Adrenal gland (tissue), 12 donors: ENCODE results near the gene NCEH1. TPM values are rescaled to one million over a fixed set of nuclear protein-coding genes. Genes with fewer than 3 reads are reported as not detected.
A peak's percentile ranks its signal among the peaks of the same experiment; 100 is the strongest.

ENCODE experiments used
- DNase-seq, 7 donors: peaks; one replicate each; pipeline ENCODE4 v3.0.0-alpha.2; 2019 to 2020
- H3K27ac ChIP-seq, 5 donors: fragments of 200-600 bp; sonication (generic) in 4 of 5; 1 replicate in 3 of 5; 2 replicates in 2 of 5; pipeline versions ENCODE4 v1.5.1 to v1.8.0; 2016 to 2020; ENCODE audit warnings: mild to moderate bottlenecking in 1 of 5
- H3K27me3 ChIP-seq: fragments of 200-600 bp; 2 replicates; pipeline ENCODE4 v1.8.0; 2021
- H3K36me3 ChIP-seq, 2 donors: fragments of 200-600 bp; replicated peaks in 1 of 2; 1 replicate in 1 of 2; 2 replicates in 1 of 2; pipeline versions ENCODE4 v1.5.1 to v1.8.0; 2018 to 2022
- H3K4me1 ChIP-seq, 2 donors: fragments of 200-600 bp; replicated peaks in 1 of 2; 1 replicate in 1 of 2; 2 replicates in 1 of 2; pipeline versions ENCODE4 v1.5.1 to v1.8.0; 2018 to 2021
- H3K4me3 ChIP-seq, 4 donors: fragments of 200-600 bp; sonication (generic) in 3 of 4; one replicate each; pipeline ENCODE4 v1.5.1; 2016 to 2018
- H3K9me3 ChIP-seq, 3 donors: fragments of 200-600 bp; sonication (generic) in 1 of 3; replicated peaks in 1 of 3; 1 replicate in 2 of 3; 2 replicates in 1 of 3; pipeline versions ENCODE4 v1.5.1 to v1.8.0; 2016 to 2021
- POLR2A ChIP-seq, 2 donors: fragments of 450-650 bp; IDR thresholded peaks; one replicate each; pipeline ENCODE4 v1.6.1; 2017; ENCODE audit warnings: antibody characterized with exemption in 2 of 2, mild to moderate bottlenecking in 2 of 2, moderate library complexity in 1 of 2
- WGBS, 4 donors: extraction: QIAGEN DNeasy Blood & Tissue Kit in 2 of 4; methylation state at CpG; one replicate each; pipeline versions ENCODE4 v1.1.5 to v1.1.7; 2013 to 2017; 5-methylcytosine and 5-hydroxymethylcytosine counted together
- intact Hi-C, 2 donors: fragments of 100-400 bp; cut with DNase I; formaldehyde crosslinking; loops; one replicate each; pipeline versions ENCODE4 v1.14.1 to v1.15.0; 2022 to 2023
- polyA plus RNA-seq, 3 donors: library from polyadenylated mRNA; stranded (reverse); fragments of 200-250 nt in 2 of 3; fragments of 350-450 nt in 1 of 3; fragmentation: Illumina TruSeq in 1 of 3; extraction: RNeasy Lipid Tissue Mini Kit (QIAGEN cat#74804) in 1 of 3; gene quantifications; one replicate each; pipeline ENCODE4 v1.2.3, GENCODE V29; 2013 to 2014
- small RNA-seq, 2 donors: library from RNA; depleted of rRNA; stranded (forward); fragments of <200 nt; gene quantifications; one replicate each; pipeline ENCODE3, GENCODE V24; 2016
- total RNA-seq, 9 donors: library from RNA; depleted of rRNA in 4 of 9; stranded (reverse); fragments of >200 nt in 4 of 9; fragments of 120-200 nt in 1 of 9; fragmentation: NEBNext Ultra II Directional in 1 of 9; extraction: Animal tissue kit (Norgen Biotek cat#: 25700) in 1 of 9; gene quantifications; one replicate each; pipeline versions ENCODE4 v1.1.0 to v1.2.4, GENCODE V29; 2013 to 2023
- TF ChIP-seq, protein P1 (sequence below), 6 experiments: fragments of 450-650 bp in 4 of 6; fragments of 200-600 bp in 2 of 6; sonication (generic) in 1 of 6; IDR thresholded peaks; 1 replicate in 5 of 6; 2 replicates in 1 of 6; pipeline versions ENCODE4 v1.5.1 to v1.8.0; 2016 to 2021; ENCODE audit warnings: antibody characterized with exemption in 6 of 6, mild to moderate bottlenecking in 2 of 6, moderate library complexity in 1 of 6
- donor health status: healthy with polysubstance abuse.
- donor health status: Bipolar disorder and iron deficiency.
- donor health status: DM: yes; HTN: yes; CAD: no.
- donor health status: DM: no; HTN: no; CAD: no.
- donor health status: DM: no; HTN: no; CAD: no.
- donor health status: DM: yes; HTN: yes; CAD: no.

Gene NCEH1
- total and polyA plus RNA-seq, 12 donors: 5.8 to 55.3 (median 39.4) TPM

DNA sequence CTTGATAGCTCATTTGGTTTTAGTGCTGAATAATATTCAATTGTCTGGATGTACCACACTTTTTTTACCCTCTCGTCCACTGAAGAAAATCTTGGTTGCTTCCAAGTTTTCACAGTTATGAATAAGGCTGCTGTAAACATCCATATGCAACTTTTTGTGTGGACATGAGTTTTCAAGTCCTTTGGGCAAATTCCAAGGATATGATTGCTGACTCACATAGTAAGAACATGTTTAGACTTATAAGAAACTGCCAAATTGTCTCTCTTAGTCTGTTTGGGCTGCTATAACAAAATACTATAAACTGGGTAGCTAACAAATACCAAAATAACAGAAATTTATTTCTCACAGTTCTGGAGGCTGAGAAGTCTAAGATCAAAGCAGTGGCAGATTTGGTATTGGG, 128.2 kb downstream of the NCEH1 start:
- TF ChIP-seq, protein P1, sequence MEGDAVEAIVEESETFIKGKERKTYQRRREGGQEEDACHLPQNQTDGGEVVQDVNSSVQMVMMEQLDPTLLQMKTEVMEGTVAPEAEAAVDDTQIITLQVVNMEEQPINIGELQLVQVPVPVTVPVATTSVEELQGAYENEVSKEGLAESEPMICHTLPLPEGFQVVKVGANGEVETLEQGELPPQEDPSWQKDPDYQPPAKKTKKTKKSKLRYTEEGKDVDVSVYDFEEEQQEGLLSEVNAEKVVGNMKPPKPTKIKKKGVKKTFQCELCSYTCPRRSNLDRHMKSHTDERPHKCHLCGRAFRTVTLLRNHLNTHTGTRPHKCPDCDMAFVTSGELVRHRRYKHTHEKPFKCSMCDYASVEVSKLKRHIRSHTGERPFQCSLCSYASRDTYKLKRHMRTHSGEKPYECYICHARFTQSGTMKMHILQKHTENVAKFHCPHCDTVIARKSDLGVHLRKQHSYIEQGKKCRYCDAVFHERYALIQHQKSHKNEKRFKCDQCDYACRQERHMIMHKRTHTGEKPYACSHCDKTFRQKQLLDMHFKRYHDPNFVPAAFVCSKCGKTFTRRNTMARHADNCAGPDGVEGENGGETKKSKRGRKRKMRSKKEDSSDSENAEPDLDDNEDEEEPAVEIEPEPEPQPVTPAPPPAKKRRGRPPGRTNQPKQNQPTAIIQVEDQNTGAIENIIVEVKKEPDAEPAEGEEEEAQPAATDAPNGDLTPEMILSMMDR (IDR thresholded peaks at IDR 0.05): no peak
- TF ChIP-seq POLR2A (IDR thresholded peaks at IDR 0.05): no peak
- Histone ChIP-seq H3K9me3 (no peaks in the 10 kb centered on the region), H3K4me3 (no peak overlapping the region), H3K27me3 (no peaks in the 10 kb centered on the region), H3K27ac (no peak overlapping the region), H3K4me1 (peaks cover 7 to 24% of the 10 kb centered on the region in 2 donors), H3K36me3 (no peaks in the 10 kb centered on the region)
- WGBS, 4 donors: 84 to 92% (median 86%) methylated on average over 1 of the region's 1 CpG
- intact Hi-C loops: no loop called here
- DNase-seq: no peak

DNA sequence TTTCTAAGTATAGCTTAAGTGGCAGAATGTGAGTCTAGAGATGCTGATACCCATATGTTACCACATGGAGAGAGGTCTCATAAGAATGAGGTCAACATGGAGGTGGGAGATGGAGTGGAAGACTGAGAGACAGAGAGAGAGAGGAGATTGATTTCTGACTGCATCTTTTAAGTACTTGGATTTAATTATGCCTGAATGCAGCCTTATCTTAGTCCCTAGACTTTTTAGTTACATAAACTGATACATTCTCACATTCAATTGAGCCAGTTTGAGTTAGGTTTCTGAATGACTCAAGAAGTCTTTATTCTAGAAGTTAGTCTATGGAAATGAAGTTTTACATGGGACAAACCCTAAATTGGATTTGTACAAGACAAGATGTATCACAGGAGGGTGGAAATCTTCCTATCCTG, 129.1 kb downstream of the NCEH1 start:
- H3K36me3 ChIP-seq: no peaks in the 10 kb centered on the region
- TF ChIP-seq, protein P1 (IDR thresholded peaks at IDR 0.05): no peak
- TF ChIP-seq POLR2A (IDR thresholded peaks at IDR 0.05): no peak
- intact Hi-C loops: no loop called here
- DNase-seq: no peak
- H3K4me1 ChIP-seq: peaks cover 3 to 20% of the 10 kb centered on the region in 2 donors
- H3K27me3 ChIP-seq: no peaks in the 10 kb centered on the region
- H3K4me3 ChIP-seq: no peak overlapping the region
- no peaks in the 10 kb centered on the region for H3K9me3 ChIP-seq
- no peak overlapping the region for H3K27ac ChIP-seq

DNA sequence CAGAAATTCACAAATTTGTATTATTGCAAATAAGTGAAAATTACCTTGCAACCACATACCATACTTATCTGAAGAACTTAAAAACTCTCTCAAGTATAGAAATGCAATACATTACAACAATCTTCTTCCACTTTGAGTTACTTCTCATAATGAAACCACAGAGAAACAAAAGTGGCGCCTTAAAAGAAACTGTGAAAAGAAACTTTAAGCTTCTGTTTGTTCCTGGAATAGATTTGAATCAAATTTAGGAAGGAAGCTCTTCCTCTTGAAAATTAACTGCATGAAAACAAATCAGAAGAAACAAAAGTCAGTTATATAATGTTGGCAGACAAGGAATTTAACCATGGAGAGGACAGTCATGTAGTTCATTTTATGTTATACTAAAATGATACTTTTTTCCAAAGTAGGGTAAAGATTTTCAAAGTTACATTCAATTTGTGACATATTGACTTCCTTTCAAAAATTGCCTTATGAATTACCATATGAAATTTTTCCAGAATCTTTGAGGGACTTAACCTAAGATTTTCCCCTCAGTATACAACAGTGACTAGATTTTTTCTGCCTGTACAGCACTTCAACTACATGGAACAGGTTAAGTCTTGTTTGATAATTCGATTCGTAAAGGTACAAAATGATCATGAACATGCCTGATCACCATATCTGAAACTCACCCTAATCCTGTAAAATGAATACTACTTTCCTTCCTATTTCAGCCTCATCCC, 130.0 kb downstream of the NCEH1 start:
- H3K4me3 ChIP-seq: no peak overlapping the region
- no peaks in the 10 kb centered on the region for H3K36me3 ChIP-seq
- 76 to 78% (median 77%) methylated on average over 3 of the region's 3 CpGs for WGBS, 4 donors
- peaks cover 0 to 11% of the 10 kb centered on the region in 2 donors for H3K4me1 ChIP-seq
- intact Hi-C loops: no loop called here
- H3K9me3 ChIP-seq: no peaks in the 10 kb centered on the region
- peak overlapping the region in 3 of 5 donors; percentile 20 to 56 (median 22) for H3K27ac ChIP-seq
- TF ChIP-seq, protein P1 (IDR thresholded peaks at IDR 0.05): no peak
- no peak for TF ChIP-seq POLR2A (IDR thresholded peaks at IDR 0.05)
- H3K27me3 ChIP-seq: no peaks in the 10 kb centered on the region
- DNase-seq: no peak

Small RNA genes within 50 kb of the gene (small RNA-seq; reads per million reads assigned to genes)
- gene RNU6-547P: 0 reads per million in 2 donors

Other genes starting within 250 kb of the NCEH1 start
- 100 to 1,000 TPM in 3 of 9 donors, 10 to 100 TPM in 6; 15.3 to 518 (median 82.0) TPM for gene TNFSF10, start 187.6 kb downstream of the NCEH1 start, total RNA-seq
- gene TNFSF10, start 187.6 kb downstream of the NCEH1 start, polyA plus RNA-seq: 10 to 100 TPM; 21.3 to 34.4 (median 31.5) TPM
- gene ECT2, start 39.7 kb upstream of the NCEH1 start, total RNA-seq: 10 to 100 TPM in 3 of 9 donors, 1 to 10 TPM in 6; 3.1 to 19.7 (median 7.0) TPM
- gene ECT2, start 39.7 kb upstream of the NCEH1 start, polyA plus RNA-seq: 1 to 10 TPM; 1.4 to 6.9 (median 1.6) TPM